Measurements from ENCODE around the gene ABHD1.

Gene ABHD1

GRCh38 chr2:27077231-27077630, 46.4 kb upstream of the ABHD1 start:
- no peak for TF ChIP-seq REST (IDR thresholded peaks at IDR 0.05; ENCODE audit: insufficient replicate concordance, low read depth)
- TF ChIP-seq SPI1 (IDR thresholded peaks at IDR 0.05; ENCODE audit: borderline replicate concordance, low read depth), result no peak
- TF ChIP-seq CTCF (IDR thresholded peaks at IDR 0.05; ENCODE audit: insufficient read depth, low read length), result no peak
- TF ChIP-seq GABPA (IDR thresholded peaks at IDR 0.05; ENCODE audit: low read depth), result no peak
- TF ChIP-seq POLR2AphosphoS5 (IDR thresholded peaks at IDR 0.05; ENCODE audit: low read depth), result no peak
- H3K4me3 ChIP-seq (replicated peaks; ENCODE audit: insufficient read depth, low read length), result no peak overlapping the region
- H3K27me3 ChIP-seq (ENCODE audit: insufficient read depth, poor library complexity, severe bottlenecking), result no peaks in the 10 kb centered on the region

GRCh38 chr2:27078267-27079194, 45.1 kb upstream of the ABHD1 start, which contains the start of gene EMILIN1:
Gene EMILIN1 (plus strand): TSS chr2:27078615. CDS start chr2:27079066, 451 bp downstream.
- Histone ChIP-seq H3K27ac (replicated peaks) (no peak within 1 kb of the TSS), H3K27me3 (ENCODE audit: insufficient read depth, poor library complexity, severe bottlenecking) (no peaks in the 10 kb centered on the region), H3K4me3 (replicated peaks; ENCODE audit: insufficient read depth, low read length) (no peak within 1 kb of the TSS)
- no peak for TF ChIP-seq POLR2AphosphoS5 (IDR thresholded peaks at IDR 0.05; ENCODE audit: low read depth)
- no peak for TF ChIP-seq REST (IDR thresholded peaks at IDR 0.05; ENCODE audit: insufficient replicate concordance, low read depth)
- no peak for TF ChIP-seq CTCF (IDR thresholded peaks at IDR 0.05; ENCODE audit: insufficient read depth, low read length)
- TF ChIP-seq GABPA (IDR thresholded peaks at IDR 0.05; ENCODE audit: low read depth), result no peak
- TF ChIP-seq SPI1 (IDR thresholded peaks at IDR 0.05; ENCODE audit: borderline replicate concordance, low read depth), result no peak
- DNase-seq (ENCODE audit: low read depth in 1 of 2, low spot score in 1 of 2), result no peak

More at GRCh38 chr2:27077231-27077630, 46.4 kb upstream of the ABHD1 start:
- H3K27ac ChIP-seq (replicated peaks), result no peak overlapping the region
- no peak for DNase-seq (ENCODE audit: low read depth in 1 of 2, low spot score in 1 of 2)

GRCh38 chr2:27079233-27080139, 44.1 kb upstream of the ABHD1 start:
- no peak overlapping the region for H3K27ac ChIP-seq (replicated peaks)
- no peaks in the 10 kb centered on the region for H3K27me3 ChIP-seq (ENCODE audit: insufficient read depth, poor library complexity, severe bottlenecking)
- no peak for TF ChIP-seq SPI1 (IDR thresholded peaks at IDR 0.05; ENCODE audit: borderline replicate concordance, low read depth)
- TF ChIP-seq REST (IDR thresholded peaks at IDR 0.05; ENCODE audit: insufficient replicate concordance, low read depth), result no peak
- TF ChIP-seq POLR2AphosphoS5 (IDR thresholded peaks at IDR 0.05; ENCODE audit: low read depth), result no peak
- no peak for TF ChIP-seq GABPA (IDR thresholded peaks at IDR 0.05; ENCODE audit: low read depth)
- TF ChIP-seq CTCF (IDR thresholded peaks at IDR 0.05; ENCODE audit: insufficient read depth, low read length), result no peak
- H3K4me3 ChIP-seq (replicated peaks; ENCODE audit: insufficient read depth, low read length), result no peak overlapping the region
- no peak for DNase-seq (ENCODE audit: low read depth in 1 of 2, low spot score in 1 of 2)
